ENCODE results near the gene RARA.

The RARA gene

GRCh38 chr17:40315678-40316570 is 6.9 kb downstream of the RARA start:
- no peak for DNase-seq (ENCODE audit: low read depth, low spot score)

GRCh38 chr17:40316571-40317344 is 7.8 kb downstream of the RARA start:
- DNase-seq (ENCODE audit: low read depth, low spot score), result no peak

- DNase-seq (ENCODE audit: low read depth, low spot score), result no peak
Measured at GRCh38 chr17:40317345-40317873, 8.4 kb downstream of the RARA start.

GRCh38 chr17:40317880-40318829 is 9.2 kb downstream of the RARA start:
- peak; percentile 74 for DNase-seq (ENCODE audit: low read depth, low spot score)

GRCh38 chr17:40318830-40319391 is 9.9 kb downstream of the RARA start:
- DNase-seq (ENCODE audit: low read depth, low spot score), result no peak

- DNase-seq (ENCODE audit: low read depth, low spot score), result no peak
Measured at GRCh38 chr17:40319651-40320540, 10.9 kb downstream of the RARA start.

GRCh38 chr17:40320756-40321523 is 12.0 kb downstream of the RARA start:
- DNase-seq (ENCODE audit: low read depth, low spot score), result no peak

GRCh38 chr17:40321524-40321929 is 12.5 kb downstream of the RARA start:
- DNase-seq (ENCODE audit: low read depth, low spot score), result no peak

GRCh38 chr17:40321961-40322357 is 13.0 kb downstream of the RARA start:
- no peak for DNase-seq (ENCODE audit: low read depth, low spot score)

- DNase-seq (ENCODE audit: low read depth, low spot score), result no peak
Measured at GRCh38 chr17:40322358-40323315, 13.7 kb downstream of the RARA start.

GRCh38 chr17:40323391-40324381 is 14.7 kb downstream of the RARA start:
- no peak for DNase-seq (ENCODE audit: low read depth, low spot score)

GRCh38 chr17:40325156-40326013 is 16.4 kb downstream of the RARA start:
- DNase-seq (ENCODE audit: low read depth, low spot score), result no peak

- DNase-seq (ENCODE audit: low read depth, low spot score), result no peak
Measured at GRCh38 chr17:40326014-40326831, 17.2 kb downstream of the RARA start.

- DNase-seq (ENCODE audit: low read depth, low spot score), result no peak
Measured at GRCh38 chr17:40326832-40327199, 17.8 kb downstream of the RARA start.

GRCh38 chr17:40327244-40327729 is 18.3 kb downstream of the RARA start:
- DNase-seq (ENCODE audit: low read depth, low spot score), result no peak
